GM12878 (cell line): ENCODE data around the gene SMIM31. TPM values are rescaled to one million over a fixed set of nuclear protein-coding genes. Genes with fewer than 3 reads are reported as not detected.

Experiments used
- ATAC-seq: fragments of 200-7000 bp; cut with Tn5 transposase; 3 replicates; pipeline ENCODE4 v1.9.1; 2020; ENCODE audit warnings: mild to moderate bottlenecking, moderate library complexity
- BruUV-seq: library from RNA; stranded (reverse); fragments of 400-500 nt; replicated peaks from 2 replicates; lab custom pipeline; 2021; lab: Mats Ljungman, UMichigan
- CTCF ChIA-PET: fragments of 300-600 bp; sonication (Branson Sonifier 250); formaldehyde crosslinking; extraction: SDS; loops from one replicate; lab custom pipeline; 2021; ENCODE audit warnings: inconsistent platforms; lab: Yijun Ruan, JAX
- POLR2A ChIA-PET: fragments of 350-600 bp; formaldehyde crosslinking; extraction: SDS; loops from one replicate; lab custom pipeline; 2021; ENCODE audit warnings: inconsistent platforms; lab: Charles Lee
- RAD21 ChIA-PET: fragments of 300-600 bp; sonication (Branson Sonifier 250); formaldehyde crosslinking; loops from one replicate; lab custom pipeline; 2023; ENCODE audit warnings: antibody characterized with exemption; ENCODE audit not compliant: unreplicated experiment; lab: Charles Lee
- SMC1A ChIA-PET: fragments of 300-600 bp; sonication (Branson Sonifier 250); formaldehyde crosslinking; loops from one replicate; lab custom pipeline; 2023; ENCODE audit not compliant: unreplicated experiment, uncharacterized antibody; lab: Charles Lee
- DNase-seq: peaks from one replicate; pipeline ENCODE4 v3.0.0-alpha.2; 2011; ENCODE audit warnings: low read depth, low spot score
- FAIRE-seq: peaks from 3 replicates; lab custom pipeline; 2011; peaks lifted over from hg19 to GRCh38; lab: Jason Lieb, UNC
- H2AFZ ChIP-seq: 2 replicates; pipeline ENCODE4 v1.6.0; 2011; ENCODE audit warnings: low read depth, low read length, control low read depth; ENCODE audit not compliant: control insufficient read depth
- H3K27ac ChIP-seq: 2 replicates; pipeline ENCODE4 v1.5.1; 2011; ENCODE audit warnings: control low read depth; ENCODE audit not compliant: control insufficient read depth, insufficient read depth
- H3K27me3 ChIP-seq, 2 experiments: replicated peaks in 1 of 2; 2 replicates each; pipeline versions ENCODE4 v1.6.0 to v1.6.1; 2011; ENCODE audit warnings: low read length in 1 of 2; ENCODE audit not compliant: control insufficient read depth in 2 of 2, insufficient read depth in 2 of 2
- H3K36me3 ChIP-seq, 2 experiments: 2 replicates each; pipeline ENCODE4 v1.5.1; 2011; ENCODE audit warnings: low read length in 1 of 2; ENCODE audit not compliant: control insufficient read depth in 2 of 2, insufficient read depth in 2 of 2
- H3K4me1 ChIP-seq: 2 replicates; pipeline ENCODE4 v1.6.1; 2011; ENCODE audit warnings: mild to moderate bottlenecking, low read length, moderate library complexity, mixed read lengths; ENCODE audit not compliant: control insufficient read depth, insufficient read depth
- H3K4me2 ChIP-seq: 2 replicates; pipeline ENCODE4 v1.6.0; 2011; ENCODE audit warnings: control low read depth; ENCODE audit not compliant: control insufficient read depth, insufficient read depth
- H3K4me3 ChIP-seq: fragments of 200-600 bp; sonication (generic); 2 replicates; pipeline ENCODE4 v1.5.1; 2016
- H3K79me2 ChIP-seq: 2 replicates; pipeline ENCODE4 v1.6.0; 2011; ENCODE audit warnings: low read length; ENCODE audit not compliant: control insufficient read depth, insufficient read depth
- H3K9ac ChIP-seq: 2 replicates; pipeline ENCODE4 v1.8.0; 2011; ENCODE audit warnings: low read length, control low read depth, mixed read lengths; ENCODE audit not compliant: control insufficient read depth, insufficient read depth
- H3K9me3 ChIP-seq: replicated peaks from 3 replicates; pipeline ENCODE4 v1.5.1; 2011; ENCODE audit warnings: mild to moderate bottlenecking, low read length; ENCODE audit not compliant: control insufficient read depth, insufficient read depth
- H4K20me1 ChIP-seq: 2 replicates; pipeline ENCODE4 v1.6.0; 2011; ENCODE audit not compliant: control insufficient read depth, insufficient read depth
- CEBPB ChIP-seq, 2 experiments: fragments of 150-350 bp in 1 of 2; IDR thresholded peaks; 2 replicates each; pipeline ENCODE4 v1.6.1; 2012 to 2014; ENCODE audit warnings: low read depth in 2 of 2, low read length in 2 of 2, borderline replicate concordance in 1 of 2, inconsistent platforms in 1 of 2
- EED ChIP-seq: sonication (generic); IDR thresholded peaks from 2 replicates; pipeline ENCODE4 v1.6.1; 2016; ENCODE audit warnings: antibody characterized with exemption, low read depth
- FOXK2 ChIP-seq: fragments of 450-650 bp; IDR thresholded peaks from 2 replicates; pipeline ENCODE4 v1.6.1; 2017; ENCODE audit warnings: mild to moderate bottlenecking, moderate library complexity
- FOXM1 ChIP-seq: IDR thresholded peaks from 2 replicates; pipeline ENCODE4 v1.6.1; 2012; ENCODE audit warnings: low read depth, mild to moderate bottlenecking, inconsistent platforms, low read length, moderate library complexity
- IKZF2 ChIP-seq, 2 experiments: fragments of 450-650 bp; IDR thresholded peaks; 2 replicates each; pipeline ENCODE4 v1.6.1; 2017; ENCODE audit warnings: mild to moderate bottlenecking in 2 of 2, moderate library complexity in 2 of 2
- MTA2 ChIP-seq: fragments of 450-650 bp; IDR thresholded peaks from 2 replicates; pipeline ENCODE4 v1.6.1; 2016; ENCODE audit warnings: low read depth, mild to moderate bottlenecking, moderate library complexity
- RAD21 ChIP-seq: IDR thresholded peaks from 2 replicates; pipeline ENCODE4 v1.6.1; 2011; ENCODE audit warnings: mild to moderate bottlenecking, low read depth, low read length, moderate library complexity; ENCODE audit not compliant: insufficient read depth
- RBBP5 ChIP-seq: fragments of 200-600 bp; sonication (generic); conservative IDR thresholded peaks from 2 replicates; pipeline ENCODE4 v1.6.1; 2016
- SIX5 ChIP-seq: IDR thresholded peaks from 2 replicates; pipeline ENCODE4 v1.6.1; 2011; ENCODE audit warnings: mild to moderate bottlenecking, low read depth, low read length, moderate library complexity; ENCODE audit not compliant: severe bottlenecking
- SMAD5 ChIP-seq: IDR thresholded peaks from 2 replicates; pipeline ENCODE4 v1.6.1; 2016; ENCODE audit warnings: antibody characterized with exemption, low read depth
- SMC3 ChIP-seq: IDR thresholded peaks from 2 replicates; pipeline ENCODE4 v1.6.1; 2011; ENCODE audit warnings: low read length, improper control_type of control experiment, borderline replicate concordance
- SRF ChIP-seq, 2 experiments: IDR thresholded peaks; 2 replicates each; pipeline ENCODE4 v1.6.1; 2011; ENCODE audit warnings: low read depth in 2 of 2, low read length in 2 of 2, mild to moderate bottlenecking in 1 of 2, moderate library complexity in 1 of 2
- TARDBP ChIP-seq: IDR thresholded peaks from 2 replicates; pipeline ENCODE4 v1.6.1; 2016; ENCODE audit warnings: borderline replicate concordance
- TBL1XR1 ChIP-seq: IDR thresholded peaks from 2 replicates; pipeline ENCODE4 v1.6.1; 2012; ENCODE audit warnings: low read depth, low read length, improper control_type of control experiment
- ZNF24 ChIP-seq: fragments of 450-650 bp; IDR thresholded peaks from 2 replicates; pipeline ENCODE4 v1.6.1; 2017; ENCODE audit warnings: antibody characterized with exemption, mild to moderate bottlenecking
- ZSCAN29 ChIP-seq: fragments of 450-650 bp; IDR thresholded peaks from 2 replicates; pipeline ENCODE4 v1.6.1; 2017; ENCODE audit warnings: mild to moderate bottlenecking, moderate library complexity
- WGBS: methylation state at CpG from one replicate; pipeline ENCODE4 v1.1.6; 2016; ENCODE audit warnings: low lambda C conversion rate; ENCODE audit not compliant: insufficient replicate concordance, insufficient coverage; ENCODE audit errors: missing lambda C conversion rate; 5-methylcytosine and 5-hydroxymethylcytosine counted together
- in situ Hi-C: fragments of 300-500 bp; cut with MboI; formaldehyde crosslinking; loops from 9 replicates; pipeline ENCODE4 v1.14.3; 2018; ENCODE audit warnings: mixed read lengths
- intact Hi-C: fragments of 100-400 bp; cut with micrococcal nuclease; formaldehyde crosslinking; loops from one replicate; pipeline ENCODE4 v1.14.2; 2022; ENCODE audit not compliant: unreplicated experiment
- polyA plus RNA-seq, 11 experiments: library from polyadenylated mRNA; depleted of rRNA in 4 of 11; unstranded in 6 of 11; stranded (reverse) in 5 of 11; fragments of >200 nt; fragmentation: Nextera tagmentation in 4 of 11; fragmentation: Illumina TruSeq in 1 of 11; extraction: Ambion mirVana in 4 of 11; extraction: Trizol in 1 of 11; gene quantifications; 1 replicate in 1 of 11; 2 replicates in 10 of 11; pipeline versions ENCODE4 v1.2.1 to v1.2.3, GENCODE V29; 2011 to 2016; ENCODE audit warnings: inconsistent platforms in 2 of 11, missing spikeins in 2 of 11, low read depth in 1 of 11
- total RNA-seq, 4 experiments: library from RNA; depleted of rRNA in 3 of 4; stranded (reverse); fragments of >200 nt in 3 of 4; fragmentation: Illumina TruSeq in 1 of 4; extraction: Trizol in 1 of 4; gene quantifications; 2 replicates each; pipeline versions ENCODE4 v1.2.1 to v1.2.3, GENCODE V29; 2013 to 2021
- TF ChIP-seq, protein P1 (sequence below): IDR thresholded peaks from 2 replicates; pipeline ENCODE4 v1.6.1; 2011; ENCODE audit warnings: borderline replicate concordance, low read depth, mild to moderate bottlenecking, moderate library complexity, mixed read lengths, low read length; ENCODE audit not compliant: insufficient read depth; ENCODE audit errors: extremely low read length
- TF ChIP-seq, protein P2 (sequence below): fragments of 450-650 bp; IDR thresholded peaks from 2 replicates; pipeline ENCODE4 v1.6.1; 2017; ENCODE audit warnings: mild to moderate bottlenecking, moderate library complexity
- TF ChIP-seq, protein P3 (sequence below), 3 experiments: IDR thresholded peaks in 2 of 3; conservative IDR thresholded peaks in 1 of 3; 2 replicates each; pipeline ENCODE4 v1.5.1; 2011; ENCODE audit warnings: low read depth in 3 of 3, low read length in 3 of 3, mild to moderate bottlenecking in 3 of 3, control low read depth in 2 of 3, moderate library complexity in 2 of 3, inconsistent platforms in 1 of 3, mixed read lengths in 1 of 3; ENCODE audit not compliant: control insufficient read depth in 2 of 3, insufficient read depth in 1 of 3; ENCODE audit errors: extremely low read depth in 1 of 3

SMIM31 gene
- total and polyA plus RNA-seq, 10 of the 15 experiments (the other 5 are each of a cell fraction or from before 2014, with no cell fraction given), result not detected

DNA sequence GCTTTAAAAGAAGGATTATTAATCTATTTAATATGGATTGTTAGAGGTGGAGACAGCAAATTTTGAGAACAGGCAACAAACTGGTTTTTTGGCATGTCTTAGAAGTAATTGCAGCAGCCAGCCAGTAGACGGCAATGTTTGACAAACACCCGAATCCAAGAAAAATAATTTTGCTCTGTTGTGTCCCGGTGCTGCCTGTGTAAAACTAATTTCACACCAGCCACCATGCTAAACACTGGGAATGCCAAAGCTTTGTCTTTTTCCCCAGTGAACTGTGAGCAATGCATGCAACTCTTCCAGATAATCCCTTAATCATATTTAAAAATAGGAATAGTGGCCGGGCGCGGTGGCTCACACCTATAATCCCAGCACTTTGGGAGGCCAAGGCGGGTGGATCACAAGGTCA lies 25.9 kb downstream of the SMIM31 start:
- peak; percentile 85 for FAIRE-seq
- TF ChIP-seq SIX5, result no peak
- TF ChIP-seq SRF (IDR thresholded peaks at IDR 0.05; ENCODE audit: low read depth in 2 of 2, low read length in 2 of 2), result no peak
- TF ChIP-seq SMAD5, result no peak
- TF ChIP-seq RBBP5, result no peak
- TF ChIP-seq, protein P1, sequence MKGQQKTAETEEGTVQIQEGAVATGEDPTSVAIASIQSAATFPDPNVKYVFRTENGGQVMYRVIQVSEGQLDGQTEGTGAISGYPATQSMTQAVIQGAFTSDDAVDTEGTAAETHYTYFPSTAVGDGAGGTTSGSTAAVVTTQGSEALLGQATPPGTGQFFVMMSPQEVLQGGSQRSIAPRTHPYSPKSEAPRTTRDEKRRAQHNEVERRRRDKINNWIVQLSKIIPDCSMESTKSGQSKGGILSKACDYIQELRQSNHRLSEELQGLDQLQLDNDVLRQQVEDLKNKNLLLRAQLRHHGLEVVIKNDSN, result no peak
- TF ChIP-seq CEBPB (IDR thresholded peaks at IDR 0.05; ENCODE audit: borderline replicate concordance in 1 of 2, low read depth in 2 of 2, low read length in 2 of 2), result no peak
- peak; percentile 97 for TF ChIP-seq SMC3
- TF ChIP-seq FOXM1, result no peak
- no peak for TF ChIP-seq TBL1XR1
- TF ChIP-seq EED, result no peak
- TF ChIP-seq, protein P2, sequence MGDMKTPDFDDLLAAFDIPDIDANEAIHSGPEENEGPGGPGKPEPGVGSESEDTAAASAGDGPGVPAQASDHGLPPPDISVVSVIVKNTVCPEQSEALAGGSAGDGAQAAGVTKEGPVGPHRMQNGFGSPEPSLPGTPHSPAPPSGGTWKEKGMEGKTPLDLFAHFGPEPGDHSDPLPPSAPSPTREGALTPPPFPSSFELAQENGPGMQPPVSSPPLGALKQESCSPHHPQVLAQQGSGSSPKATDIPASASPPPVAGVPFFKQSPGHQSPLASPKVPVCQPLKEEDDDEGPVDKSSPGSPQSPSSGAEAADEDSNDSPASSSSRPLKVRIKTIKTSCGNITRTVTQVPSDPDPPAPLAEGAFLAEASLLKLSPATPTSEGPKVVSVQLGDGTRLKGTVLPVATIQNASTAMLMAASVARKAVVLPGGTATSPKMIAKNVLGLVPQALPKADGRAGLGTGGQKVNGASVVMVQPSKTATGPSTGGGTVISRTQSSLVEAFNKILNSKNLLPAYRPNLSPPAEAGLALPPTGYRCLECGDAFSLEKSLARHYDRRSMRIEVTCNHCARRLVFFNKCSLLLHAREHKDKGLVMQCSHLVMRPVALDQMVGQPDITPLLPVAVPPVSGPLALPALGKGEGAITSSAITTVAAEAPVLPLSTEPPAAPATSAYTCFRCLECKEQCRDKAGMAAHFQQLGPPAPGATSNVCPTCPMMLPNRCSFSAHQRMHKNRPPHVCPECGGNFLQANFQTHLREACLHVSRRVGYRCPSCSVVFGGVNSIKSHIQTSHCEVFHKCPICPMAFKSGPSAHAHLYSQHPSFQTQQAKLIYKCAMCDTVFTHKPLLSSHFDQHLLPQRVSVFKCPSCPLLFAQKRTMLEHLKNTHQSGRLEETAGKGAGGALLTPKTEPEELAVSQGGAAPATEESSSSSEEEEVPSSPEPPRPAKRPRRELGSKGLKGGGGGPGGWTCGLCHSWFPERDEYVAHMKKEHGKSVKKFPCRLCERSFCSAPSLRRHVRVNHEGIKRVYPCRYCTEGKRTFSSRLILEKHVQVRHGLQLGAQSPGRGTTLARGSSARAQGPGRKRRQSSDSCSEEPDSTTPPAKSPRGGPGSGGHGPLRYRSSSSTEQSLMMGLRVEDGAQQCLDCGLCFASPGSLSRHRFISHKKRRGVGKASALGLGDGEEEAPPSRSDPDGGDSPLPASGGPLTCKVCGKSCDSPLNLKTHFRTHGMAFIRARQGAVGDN, result no peak
- TF ChIP-seq RAD21, result peak; percentile 90
- TF ChIP-seq ZNF24, result 0 out of 2 replicates have a peak, but pooled peaks have one; percentile 16
- TF ChIP-seq, protein P3, sequence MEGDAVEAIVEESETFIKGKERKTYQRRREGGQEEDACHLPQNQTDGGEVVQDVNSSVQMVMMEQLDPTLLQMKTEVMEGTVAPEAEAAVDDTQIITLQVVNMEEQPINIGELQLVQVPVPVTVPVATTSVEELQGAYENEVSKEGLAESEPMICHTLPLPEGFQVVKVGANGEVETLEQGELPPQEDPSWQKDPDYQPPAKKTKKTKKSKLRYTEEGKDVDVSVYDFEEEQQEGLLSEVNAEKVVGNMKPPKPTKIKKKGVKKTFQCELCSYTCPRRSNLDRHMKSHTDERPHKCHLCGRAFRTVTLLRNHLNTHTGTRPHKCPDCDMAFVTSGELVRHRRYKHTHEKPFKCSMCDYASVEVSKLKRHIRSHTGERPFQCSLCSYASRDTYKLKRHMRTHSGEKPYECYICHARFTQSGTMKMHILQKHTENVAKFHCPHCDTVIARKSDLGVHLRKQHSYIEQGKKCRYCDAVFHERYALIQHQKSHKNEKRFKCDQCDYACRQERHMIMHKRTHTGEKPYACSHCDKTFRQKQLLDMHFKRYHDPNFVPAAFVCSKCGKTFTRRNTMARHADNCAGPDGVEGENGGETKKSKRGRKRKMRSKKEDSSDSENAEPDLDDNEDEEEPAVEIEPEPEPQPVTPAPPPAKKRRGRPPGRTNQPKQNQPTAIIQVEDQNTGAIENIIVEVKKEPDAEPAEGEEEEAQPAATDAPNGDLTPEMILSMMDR (IDR thresholded peaks at IDR 0.05 in 2 of 3, conservative IDR thresholded peaks at IDR 0.05 in 1 of 3; ENCODE audit: control insufficient read depth in 2 of 3, extremely low read depth in 1 of 3, insufficient read depth in 1 of 3, low read depth in 3 of 3, low read length in 3 of 3), result peak; percentile 91 to 94 (median 94)
- TF ChIP-seq TARDBP, result no peak
- 0 out of 4 replicates have a peak, but pooled peaks of 1 of the 2 experiments have one; percentile 21 for TF ChIP-seq IKZF2 (IDR thresholded peaks at IDR 0.05)
- no peak for TF ChIP-seq ZSCAN29
- TF ChIP-seq MTA2, result no peak
- TF ChIP-seq FOXK2, result no peak

More for the DNA sequence above, 25.9 kb downstream of the SMIM31 start:
- intact Hi-C loops (loop anchor here (1.0 to 5.0 kb wide), 6 partner anchors 104 to 317 kb away; no protein-coding TSS in a partner anchor), in situ Hi-C loops (loop anchor here (5.0 to 10.0 kb wide), 3 partner anchors 135 to 317 kb away; no protein-coding TSS in a partner anchor)
- DNase-seq (peak; percentile 30), ATAC-seq (peak; percentile 73)
- H3K9ac ChIP-seq, result no peak overlapping the region
- H3K9me3 ChIP-seq, result no peaks in the 10 kb centered on the region
- ChIA-PET CTCF (interaction anchor here (0.9 to 3.8 kb wide), 17 partner anchors 10 to 328 kb away, joined by 3 to 25 read pairs (median 5); partner anchors contain the start of gene TRIM61), POLR2A (no interaction called here), SMC1A (interaction anchor here (0.7 to 4.1 kb wide), 9 partner anchors 8 to 314 kb away, joined by 3 to 37 read pairs (median 4); partner anchors contain the start of gene TRIM61), RAD21 (interaction anchor here (0.9 to 1.6 kb wide), 6 partner anchors 11 to 169 kb away, joined by 3 to 10 read pairs (median 4); no protein-coding TSS in a partner anchor)
- no peak overlapping the region for H2AFZ ChIP-seq
- no peaks in the 10 kb centered on the region for H3K4me1 ChIP-seq
- no peaks in the 10 kb centered on the region for H3K79me2 ChIP-seq
- no peak overlapping the region for H3K4me3 ChIP-seq
- no peaks in the 10 kb centered on the region for H4K20me1 ChIP-seq
- H3K4me2 ChIP-seq, result no peak overlapping the region
- 56% methylated on average over 7 of the region's 7 CpGs for WGBS
- no peaks in the 10 kb centered on the region for H3K27me3 ChIP-seq
- BruUV-seq, result no TSS peak
- no peak overlapping the region for H3K27ac ChIP-seq
- H3K36me3 ChIP-seq, result no peaks in the 10 kb centered on the region
